CD4-positive, alpha-beta T cell treated with Interleukin-10 for 1 hour (primary cell): ENCODE data around the gene IDI1.
"Not testable (repeated sequence)": the region's sequence is repeated elsewhere in the genome, so short reads cannot be mapped to it uniquely, and the experiment has no call there.

ENCODE experiments used
- DNase-seq: peaks from one replicate; pipeline ENCODE4 v3.0.0-alpha.2; 2020

The IDI1 gene

DNA sequence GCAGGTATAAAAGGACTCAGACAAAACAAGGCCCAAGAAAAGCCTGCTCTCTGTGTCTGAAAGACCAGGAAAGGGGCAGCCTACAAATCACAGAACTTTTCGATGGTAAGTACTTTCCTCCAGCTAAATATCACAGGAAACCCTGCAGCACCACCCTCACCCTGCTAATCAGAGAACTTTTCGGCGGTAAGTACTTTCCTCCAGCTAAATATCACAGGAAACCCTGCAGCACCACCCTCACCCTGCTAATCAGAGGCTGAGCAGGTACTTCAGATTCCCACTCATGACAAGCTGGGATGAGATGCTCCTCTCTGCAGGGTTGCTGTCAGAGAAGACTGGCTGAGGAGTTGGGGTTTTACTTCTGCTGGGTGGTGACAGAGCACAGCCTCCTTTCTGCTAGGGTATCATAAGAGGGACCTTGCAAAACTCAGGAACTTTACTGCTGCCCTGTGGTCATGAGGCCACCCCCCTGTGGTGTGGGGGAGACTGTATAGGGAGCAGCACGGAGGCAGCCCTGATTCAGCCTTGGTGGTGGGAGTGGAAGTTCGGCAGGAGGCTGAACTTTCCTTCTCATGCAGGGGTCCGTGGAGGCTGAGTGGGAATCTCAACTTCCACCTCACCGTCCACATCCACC lies 14.4 kb upstream of the IDI1 start:
- peak; percentile 51 for DNase-seq

DNA sequence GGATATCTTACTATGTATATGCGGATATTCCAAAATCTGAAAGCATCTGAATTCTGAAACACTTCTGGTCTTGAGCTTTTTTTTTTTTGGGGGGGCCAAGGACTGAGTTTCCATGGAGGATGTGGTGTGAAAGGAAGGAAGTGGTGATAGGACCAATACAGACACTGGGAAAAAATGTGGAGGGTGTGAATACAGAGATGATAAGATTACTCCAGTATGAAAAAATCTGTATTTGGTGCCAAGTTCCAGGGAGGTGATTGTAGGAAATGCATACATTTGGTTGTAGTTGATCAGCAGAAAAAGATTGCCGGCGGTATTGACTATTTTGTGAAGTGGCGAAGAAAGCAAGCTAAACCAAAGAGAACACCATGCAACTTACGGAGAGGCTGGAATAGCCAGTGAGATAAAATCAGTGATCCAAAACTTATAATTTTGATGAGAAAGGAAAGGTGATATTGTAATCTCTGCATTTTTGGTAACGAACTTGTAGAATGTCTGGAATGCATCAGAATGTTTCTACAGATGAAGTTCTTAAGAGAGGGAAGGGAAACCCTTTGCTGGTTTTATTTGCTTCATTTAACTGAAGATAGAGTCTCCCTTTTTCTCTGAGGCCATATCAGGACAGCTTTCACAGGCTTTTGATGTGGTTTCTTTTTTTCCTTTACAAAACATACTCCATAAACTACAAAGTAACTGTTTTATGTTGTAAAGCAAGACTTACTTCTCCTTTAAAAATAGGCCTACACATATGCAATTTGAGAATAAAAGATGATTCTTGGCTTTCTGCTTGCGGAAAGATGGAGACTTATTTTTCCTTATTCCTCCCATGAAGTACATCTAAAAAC lies 13.2 kb upstream of the IDI1 start:
- peak; percentile 29 for DNase-seq

DNA sequence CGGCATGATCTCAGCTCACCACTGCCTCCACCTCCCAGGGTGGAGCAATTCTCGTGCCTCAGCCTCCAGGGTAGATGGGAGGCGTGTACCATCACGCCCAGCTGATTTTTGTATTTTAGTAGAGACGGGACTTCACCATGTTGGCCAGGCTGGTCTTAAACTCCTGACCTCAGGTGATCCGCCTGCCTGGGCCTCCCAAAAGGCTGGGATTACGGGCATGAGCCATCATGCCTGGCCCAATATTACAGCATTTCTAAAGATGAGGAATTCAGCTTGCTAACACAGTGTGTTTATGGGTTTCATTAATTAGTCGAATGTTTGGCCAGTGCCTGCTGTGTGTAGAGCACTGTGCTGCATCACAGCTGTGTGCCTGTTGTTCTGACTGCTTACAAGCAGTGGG lies 11.0 kb upstream of the IDI1 start:
- DNase-seq = no peak

DNA sequence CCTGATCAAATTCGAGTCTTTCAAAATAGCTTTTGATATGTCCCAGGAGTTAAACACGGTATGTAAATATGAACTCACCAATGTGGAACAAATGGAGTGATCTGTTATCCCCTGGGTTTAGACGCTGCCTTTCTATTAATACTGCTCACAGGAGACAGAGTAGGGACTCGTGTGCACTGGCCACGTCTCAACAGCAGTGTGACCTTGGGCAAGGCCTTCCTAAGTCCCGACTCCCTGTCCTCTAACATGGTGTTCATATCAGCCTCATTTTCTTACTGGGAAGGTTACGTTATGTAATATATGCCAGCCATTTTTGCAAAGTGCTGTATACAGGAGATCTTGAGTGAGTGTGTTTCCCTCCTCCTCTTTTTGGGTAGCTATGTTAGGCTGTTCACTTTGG lies 9.1 kb upstream of the IDI1 start:
- DNase-seq = no peak

DNA sequence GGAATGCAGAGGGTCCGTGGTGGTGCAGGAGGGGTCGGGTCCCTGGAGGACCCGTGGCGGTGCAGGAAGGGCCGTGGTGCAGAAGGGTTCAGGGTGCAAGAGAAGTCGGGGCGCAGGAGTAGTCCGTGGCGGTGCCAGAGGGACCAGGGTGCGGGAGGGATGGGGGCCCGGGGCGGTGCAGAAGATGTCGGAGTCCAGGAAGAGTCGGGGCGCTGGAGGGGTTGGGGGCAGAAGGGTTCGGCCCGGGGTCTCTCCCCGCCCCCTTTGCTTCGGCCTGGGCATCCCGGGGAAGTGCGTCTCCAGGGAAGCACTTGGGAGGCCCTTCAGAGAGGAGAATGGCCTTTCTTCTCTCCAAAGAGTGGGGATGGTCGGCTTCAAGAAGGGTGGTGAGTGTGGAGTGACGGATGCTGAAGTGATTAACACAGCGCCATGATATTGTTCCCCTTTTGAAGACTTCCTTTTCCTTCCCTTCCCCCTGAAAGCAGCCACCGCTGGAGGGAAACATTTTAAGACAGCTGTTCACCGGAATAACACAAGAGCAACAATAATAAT lies 8.3 kb upstream of the IDI1 start:
- DNase-seq = no peak

DNA sequence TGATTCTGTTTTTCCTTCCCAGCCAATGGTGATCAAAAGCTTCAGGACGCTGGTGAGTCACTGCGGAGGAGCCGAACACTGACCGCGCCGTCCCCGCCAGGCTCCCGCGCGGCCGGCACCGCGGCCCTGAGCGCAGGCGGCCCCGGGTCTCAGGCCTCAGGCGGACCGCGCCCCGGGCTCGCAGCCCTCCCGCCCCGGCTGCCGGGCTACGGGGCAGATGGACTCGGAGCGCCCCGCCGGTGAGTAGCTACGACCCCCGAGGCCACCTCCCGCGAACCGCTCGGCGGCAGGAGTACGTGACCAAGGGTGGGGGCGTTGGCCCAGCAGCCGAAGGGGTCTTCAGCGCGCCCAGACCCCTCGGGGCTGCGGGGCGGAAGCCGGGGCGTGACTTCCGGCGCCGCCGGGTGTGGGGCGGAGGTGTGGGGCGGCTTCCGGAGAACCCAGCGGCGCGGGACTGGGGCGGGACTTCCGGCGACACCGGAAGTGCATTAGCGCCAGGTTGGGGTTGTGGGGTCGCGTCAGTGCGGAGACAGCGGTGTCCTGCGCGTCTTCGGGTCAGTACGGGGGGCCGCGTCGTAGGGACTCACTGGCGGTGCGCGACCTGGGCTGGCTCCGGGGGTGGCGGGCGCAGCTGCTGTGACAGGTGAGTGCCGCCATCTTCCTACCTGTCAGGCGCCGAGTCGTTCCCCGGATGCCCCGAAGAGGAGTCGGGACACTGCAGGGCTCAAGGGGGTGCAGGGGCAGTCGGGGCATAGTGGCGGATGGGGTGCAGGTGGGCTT lies 7.6 kb upstream of the IDI1 start, which contains the start of gene WDR37:
Gene WDR37 (plus strand): TSS at position 60 of the 780 bp plus-strand sequence. CDS start 15,771 bp downstream, outside the sequence.
- DNase-seq = peak; percentile 88

DNA sequence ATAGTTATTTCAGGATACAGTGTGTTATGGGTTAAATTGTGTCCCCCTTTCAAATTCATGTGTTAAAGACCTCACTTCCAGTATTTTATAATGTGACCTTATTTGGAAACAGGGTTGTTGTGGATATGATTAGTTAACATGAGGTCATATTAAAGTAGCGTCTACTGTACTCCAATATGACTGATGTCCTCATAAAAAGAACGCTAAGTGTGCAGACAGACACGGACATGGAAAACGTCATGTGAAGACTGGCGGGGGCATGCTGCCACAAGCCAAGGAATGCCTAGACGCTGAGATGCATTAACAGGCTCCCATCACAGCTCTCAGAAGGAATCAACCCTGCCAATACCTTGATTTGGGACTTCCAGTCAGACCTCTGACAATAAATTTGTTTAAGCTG lies 5.8 kb upstream of the IDI1 start:
- DNase-seq = no peak

DNA sequence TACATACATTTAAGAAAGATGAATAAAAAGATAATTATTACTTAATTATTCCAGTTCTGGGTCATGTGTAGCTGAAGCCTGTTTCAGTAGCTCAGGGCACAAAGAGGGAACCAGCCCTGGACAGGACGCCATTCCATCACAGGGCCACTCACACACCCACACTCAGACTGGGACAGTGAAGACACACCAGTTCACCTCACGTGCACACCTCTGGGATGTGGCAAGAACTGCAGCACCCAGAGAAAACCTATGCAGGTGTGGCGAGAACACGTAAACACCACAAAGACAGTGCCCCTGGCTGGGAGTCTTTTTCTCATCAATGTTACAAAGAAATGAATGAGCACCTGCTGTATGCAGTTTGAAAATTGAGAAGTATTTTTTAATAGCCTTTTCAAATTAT lies 1.6 kb upstream of the IDI1 start:
- peak; percentile 66 for DNase-seq

DNA sequence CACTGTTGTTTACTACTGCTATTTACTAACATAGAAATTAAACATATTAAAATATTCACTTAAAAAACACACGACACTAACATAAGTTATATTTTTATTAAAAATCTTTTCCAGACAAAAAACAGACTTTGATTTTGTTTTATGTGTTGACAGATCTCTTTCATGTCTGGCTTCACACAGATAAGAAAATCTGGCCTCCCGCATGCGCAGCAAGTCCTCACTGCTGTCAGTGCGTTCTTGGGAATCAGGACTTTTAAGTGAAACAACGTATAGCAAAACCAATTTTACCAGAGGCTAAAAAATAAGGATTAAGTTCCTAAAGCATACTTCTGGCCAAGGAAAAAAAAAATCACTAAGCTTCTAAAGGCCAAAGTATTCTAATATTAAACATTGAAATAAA lies 1.2 kb upstream of the IDI1 start:
- peak; percentile 29 for DNase-seq

DNA sequence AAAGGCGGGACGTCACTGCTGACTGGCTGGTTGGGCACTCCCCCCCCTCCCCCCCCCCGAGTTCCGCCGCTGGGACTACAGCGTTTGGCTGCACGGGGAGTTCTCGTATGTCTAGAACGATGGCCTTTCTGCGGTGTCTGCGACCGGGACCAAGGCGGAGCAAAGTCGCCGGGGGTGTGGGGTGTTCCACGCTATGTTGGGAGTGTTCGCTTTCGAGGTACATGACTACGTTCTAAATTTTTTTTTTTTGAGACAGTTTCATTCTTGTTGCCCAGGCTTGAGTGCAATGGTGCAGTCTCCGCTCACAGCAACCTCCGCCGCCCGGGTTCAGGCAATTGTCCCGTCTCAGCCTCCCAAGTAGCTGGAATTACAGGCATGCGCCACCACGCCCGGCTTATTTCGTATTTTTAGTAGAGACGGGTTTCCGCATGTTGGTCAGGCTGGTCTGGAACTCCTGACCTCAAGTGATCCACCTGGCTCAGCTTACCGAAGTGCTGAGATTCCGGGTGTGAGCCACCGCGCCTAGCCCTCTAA lies 573 bp upstream of the IDI1 start:
- no peak for DNase-seq

DNA sequence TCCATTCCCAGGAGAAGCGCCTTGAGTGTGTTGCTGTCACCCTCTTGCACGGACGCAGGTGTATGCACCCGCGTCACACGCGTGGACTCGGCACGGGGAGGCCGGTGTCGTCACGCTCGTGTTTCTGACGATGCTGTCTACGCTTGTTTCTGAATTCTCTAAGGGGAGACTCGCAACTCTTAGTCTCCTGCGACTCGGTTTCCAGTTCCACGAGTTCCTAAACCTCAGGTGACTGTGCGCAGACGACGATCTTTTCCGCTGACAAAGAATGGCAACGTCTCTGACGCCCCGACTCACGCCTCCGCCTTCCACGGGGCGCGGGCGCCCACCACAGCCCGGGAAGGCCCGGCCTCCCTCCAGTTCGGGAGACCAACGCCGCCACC lies 579 bp downstream of the IDI1 start:
- peak; percentile 70 for DNase-seq

DNA sequence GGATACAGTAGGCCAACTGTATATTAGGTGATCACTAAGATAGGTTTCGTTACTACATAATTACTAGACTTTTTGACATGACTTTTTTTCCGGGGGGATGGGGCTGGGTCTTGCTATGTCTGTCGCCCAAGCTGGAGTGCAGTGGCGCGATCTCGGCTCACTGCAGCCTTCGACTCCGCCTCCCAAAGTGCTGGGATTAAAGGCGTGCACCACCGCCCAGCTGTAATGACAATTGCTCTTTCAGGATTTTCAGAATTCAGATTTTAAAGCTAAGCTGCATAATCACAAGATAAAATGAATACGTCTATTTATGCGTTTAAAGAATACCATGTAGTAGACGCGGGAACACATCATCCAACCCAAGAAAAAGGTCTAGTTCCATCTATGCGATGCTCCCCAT lies 982 bp downstream of the IDI1 start:
- DNase-seq = peak; percentile 28

DNA sequence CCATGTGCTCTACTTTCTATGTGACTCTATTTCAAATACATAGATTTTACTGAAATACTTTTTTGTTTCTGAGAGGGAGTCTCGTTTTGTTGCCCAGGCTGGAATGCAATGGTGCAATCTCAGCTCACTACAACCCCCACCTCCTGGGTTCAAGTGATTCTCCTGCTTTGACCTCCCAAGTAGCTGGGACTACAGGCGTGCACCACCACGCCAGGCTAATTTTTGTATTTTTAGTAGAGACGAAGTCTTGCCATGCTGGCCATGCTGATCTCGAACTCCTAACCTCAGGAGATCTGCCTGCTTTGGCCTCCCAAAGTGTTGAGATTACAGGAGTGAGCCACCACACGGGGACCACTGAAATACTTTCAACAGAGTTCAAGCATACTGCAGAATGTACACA lies 3.5 kb downstream of the IDI1 start:
- no peak for DNase-seq

DNA sequence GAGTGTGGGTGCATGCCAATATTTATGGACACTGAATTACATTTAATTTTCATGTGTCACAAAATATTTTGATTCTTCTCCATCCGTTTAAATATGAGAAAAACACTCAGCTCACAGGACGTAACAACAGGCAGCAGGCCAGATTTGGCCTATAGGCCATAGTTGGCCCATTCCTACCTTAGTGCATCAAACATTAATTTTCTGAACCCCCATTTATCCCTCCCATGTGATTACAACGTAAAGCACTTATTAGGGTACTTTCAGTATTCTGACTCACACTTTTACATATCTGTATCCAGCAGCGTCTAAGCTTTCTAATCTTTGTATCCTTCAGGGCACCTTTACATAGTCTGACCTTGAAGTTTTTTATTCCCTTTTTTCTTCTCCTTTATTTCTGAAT lies 4.0 kb downstream of the IDI1 start:
- no peak for DNase-seq

DNA sequence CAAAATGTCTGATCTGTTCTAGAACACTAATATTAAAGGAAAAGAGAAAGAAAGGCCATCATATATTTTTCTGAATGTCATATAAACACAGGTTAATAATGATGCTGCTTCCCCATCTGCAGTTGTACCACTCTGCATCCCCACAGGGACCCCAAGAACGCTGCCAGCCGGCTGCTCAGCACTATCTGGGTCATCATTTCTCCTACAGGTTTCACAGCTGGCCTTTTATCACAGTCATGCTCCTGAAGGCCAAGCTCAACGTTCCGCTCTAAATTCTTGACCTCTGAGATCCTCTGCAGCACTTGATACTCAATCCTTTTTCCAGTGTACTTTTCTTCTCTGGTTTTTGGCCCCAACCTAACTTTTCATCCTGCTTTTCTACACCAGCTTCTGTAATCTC lies 4.8 kb downstream of the IDI1 start:
- DNase-seq = no peak

DNA sequence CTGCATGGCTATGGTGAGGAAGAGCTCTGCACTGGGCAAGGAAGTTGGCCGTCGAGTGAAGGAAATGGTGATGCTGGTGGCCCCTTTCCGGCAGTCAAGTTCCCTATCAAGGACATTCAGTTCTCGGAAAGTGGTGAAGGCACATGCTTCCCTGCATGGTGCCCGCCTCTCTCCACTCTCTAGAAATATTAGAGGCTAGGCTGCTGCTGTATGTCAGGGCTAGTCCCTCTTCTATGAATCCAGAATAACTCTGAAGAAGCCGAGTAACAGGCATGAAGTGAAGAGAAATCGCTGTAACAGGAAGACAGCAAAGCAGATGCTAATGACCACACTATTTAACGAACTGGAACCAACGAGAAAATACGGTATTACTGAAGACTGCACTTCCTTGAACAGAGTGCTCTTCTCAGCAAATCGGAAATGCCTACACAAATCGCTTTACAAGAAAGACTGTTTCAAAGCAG lies 5.4 kb downstream of the IDI1 start:
- DNase-seq = peak; percentile 49

DNA sequence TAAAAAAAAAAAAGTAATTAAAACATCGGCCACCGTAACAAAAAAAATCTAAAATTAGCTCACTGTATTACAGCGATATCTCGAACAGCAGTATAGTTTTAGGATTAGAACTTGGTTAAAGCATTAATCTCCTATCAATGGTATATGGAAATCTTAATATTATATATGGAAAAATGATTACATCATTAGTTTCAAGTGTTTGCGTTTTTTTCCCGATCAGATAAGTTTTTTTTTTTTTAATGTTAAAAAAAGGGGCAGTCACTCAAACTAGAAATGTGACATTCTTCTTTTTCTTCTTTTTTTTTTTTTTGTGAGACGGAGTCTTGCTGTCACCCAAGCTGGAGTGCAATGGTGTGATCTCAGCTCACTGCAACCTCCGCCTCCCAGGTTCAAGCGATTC lies 7.4 kb downstream of the IDI1 start:
- no peak for DNase-seq

DNA sequence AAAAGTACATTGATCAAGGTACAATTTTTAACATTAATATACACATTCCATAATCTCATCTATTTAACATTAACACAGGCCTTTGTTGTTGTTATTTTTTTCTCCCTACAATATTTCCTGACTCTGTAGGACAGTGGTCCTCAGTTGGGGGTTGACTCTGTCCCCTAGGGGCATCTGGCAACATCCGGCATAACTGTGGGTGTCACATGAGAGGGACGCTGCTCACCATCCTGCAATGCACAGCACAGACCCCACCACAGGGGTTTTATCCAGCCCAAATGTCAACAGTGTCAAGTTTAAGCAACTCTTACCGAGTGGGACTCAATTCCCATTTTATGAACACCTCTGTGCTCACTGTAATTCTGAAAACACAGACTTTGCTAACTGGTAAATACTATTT lies 8.8 kb downstream of the IDI1 start:
- no peak for DNase-seq

DNA sequence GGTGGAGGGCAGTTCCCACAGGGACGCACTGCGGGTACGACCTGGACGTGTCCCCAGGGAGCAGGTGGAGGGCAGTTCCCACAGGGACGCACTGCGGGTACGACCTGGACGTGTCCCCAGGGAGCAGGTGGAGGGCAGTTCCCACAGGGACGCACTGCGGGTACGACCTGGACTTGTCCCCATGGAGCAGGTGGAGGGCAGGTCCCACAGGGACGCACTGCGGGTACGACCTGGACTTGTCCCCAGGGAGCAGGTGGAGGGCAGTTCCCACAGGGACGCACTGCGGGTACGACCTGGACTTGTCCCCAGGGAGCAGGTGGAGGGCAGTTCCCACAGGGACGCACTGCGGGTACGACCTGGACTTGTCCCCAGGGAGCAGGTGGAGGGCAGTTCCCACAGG lies 10.2 kb downstream of the IDI1 start:
- DNase-seq = not testable (repeated sequence)

DNA sequence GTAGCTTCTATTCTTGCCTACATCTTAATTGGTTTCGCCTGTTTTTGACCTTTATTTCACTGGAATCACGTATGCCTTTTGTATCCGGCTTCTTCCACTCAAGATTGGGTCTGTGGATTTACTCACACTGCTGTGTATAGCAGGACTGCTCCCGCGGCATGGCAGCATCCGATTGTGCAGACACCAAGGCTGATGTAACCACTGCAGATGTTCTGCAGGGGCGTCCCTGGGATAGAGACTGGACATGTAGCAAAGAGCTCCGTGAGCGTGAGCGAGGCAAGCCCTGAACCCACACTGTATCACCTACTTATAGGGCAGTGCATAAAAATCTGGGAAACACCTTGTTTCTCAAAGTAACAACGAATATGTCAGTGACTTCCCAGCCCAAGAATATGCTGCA lies 11.8 kb downstream of the IDI1 start:
- no peak for DNase-seq

DNA sequence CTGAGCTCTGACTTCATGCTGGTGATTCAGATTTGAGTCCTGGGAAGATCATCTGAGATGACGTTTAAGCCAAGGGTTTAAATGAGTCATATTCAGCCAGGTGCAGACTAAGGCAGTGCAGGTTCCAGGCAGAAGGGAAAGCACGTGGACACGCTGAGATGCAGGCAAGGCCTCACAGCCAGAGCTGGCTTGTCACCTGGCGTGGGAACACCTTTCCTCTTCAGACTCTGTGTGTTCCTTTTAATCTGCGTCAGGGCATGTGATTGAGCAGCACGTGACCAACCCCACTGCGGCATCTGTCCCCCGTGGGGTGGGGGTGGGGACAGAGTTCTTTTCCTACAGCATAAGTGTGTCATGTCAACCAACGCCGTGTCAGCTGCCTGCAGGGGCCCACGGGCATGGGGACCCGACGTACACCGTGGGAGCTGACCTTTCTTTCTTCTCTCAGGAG lies 12.6 kb downstream of the IDI1 start:
- DNase-seq = peak; percentile 26

DNA sequence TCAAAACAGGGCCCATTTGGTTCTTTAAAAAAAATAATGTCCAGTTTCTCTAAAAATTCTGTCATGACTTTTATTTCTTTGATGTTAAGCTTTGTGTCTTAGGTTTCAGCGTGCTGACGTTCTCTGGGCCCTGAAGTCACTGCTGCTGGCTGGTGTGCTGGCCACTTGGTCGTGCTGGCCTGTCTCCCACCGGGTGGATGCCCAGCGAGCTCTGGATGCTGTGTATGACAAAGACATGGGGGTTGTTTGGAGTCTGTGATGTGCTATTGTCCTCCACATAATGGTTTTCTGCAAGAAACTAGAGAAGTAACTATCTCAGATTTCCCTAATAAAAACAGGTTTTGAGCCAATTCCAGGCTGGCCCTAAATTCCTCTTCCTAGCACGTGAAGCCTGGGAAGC lies 13.7 kb downstream of the IDI1 start:
- no peak for DNase-seq

DNA sequence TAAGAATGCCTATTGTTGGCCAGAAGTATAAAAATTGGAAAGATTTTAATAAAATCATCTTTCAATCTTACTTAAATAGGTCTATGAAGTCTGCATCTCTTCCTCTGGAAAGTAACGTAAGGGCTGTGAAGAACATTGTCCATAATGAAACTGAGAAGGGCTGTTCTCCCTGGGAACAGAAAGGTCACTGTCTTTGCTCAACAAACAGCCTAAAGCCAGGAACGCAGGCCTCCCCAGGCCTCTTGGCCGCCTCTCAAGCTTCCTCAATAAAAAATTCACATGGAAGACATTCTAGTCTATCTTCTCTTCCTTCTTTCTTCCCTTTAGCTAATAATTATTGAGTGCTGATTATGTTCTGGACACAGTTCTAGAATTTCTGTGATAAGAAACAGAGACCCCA lies 14.2 kb downstream of the IDI1 start:
- no peak for DNase-seq
